HepG2 (cell line): ENCODE data around the gene DUSP8. TPM values are rescaled to one million over a fixed set of nuclear protein-coding genes. Genes with fewer than 3 reads are reported as not detected.

Experiments used
- ARNT ChIP-seq: fragments of 450-650 bp; IDR thresholded peaks from 2 replicates; pipeline ENCODE4 v1.6.1; 2017
- BORCS8-MEF2B ChIP-seq: sonication (generic); formaldehyde crosslinking; IDR thresholded peaks from 2 replicates; pipeline ENCODE4 v1.8.0; 2022; ENCODE audit warnings: mild to moderate bottlenecking, missing genetic modification reagents
- CCDC6 ChIP-seq: sonication (generic); formaldehyde crosslinking; IDR thresholded peaks from 2 replicates; pipeline ENCODE4 v1.8.1; 2022; ENCODE audit warnings: mild to moderate bottlenecking, missing genetic modification reagents, moderate library complexity
- DZIP1 ChIP-seq: sonication (generic); formaldehyde crosslinking; IDR thresholded peaks from 2 replicates; pipeline ENCODE4 v1.5.0; 2020; ENCODE audit warnings: mild to moderate bottlenecking, missing genetic modification reagents
- FOXP1 ChIP-seq, 2 experiments: fragments of 450-650 bp in 1 of 2; IDR thresholded peaks; 2 replicates each; pipeline ENCODE4 v1.6.1; 2017 to 2018; ENCODE audit warnings: antibody characterized with exemption in 1 of 2
- HHEX ChIP-seq: IDR thresholded peaks from 2 replicates; pipeline ENCODE4 v1.6.1; 2016; ENCODE audit warnings: control low read depth
- HMGXB3 ChIP-seq: sonication (generic); formaldehyde crosslinking; IDR thresholded peaks from 2 replicates; pipeline ENCODE4 v1.4.0; 2020; ENCODE audit warnings: missing genetic modification reagents, borderline replicate concordance
- JUND ChIP-seq: sonication (generic); formaldehyde crosslinking; IDR thresholded peaks from 2 replicates; pipeline ENCODE4 v1.8.0; 2022; ENCODE audit warnings: mild to moderate bottlenecking, missing genetic modification reagents
- MIER3 ChIP-seq: IDR thresholded peaks from 2 replicates; pipeline ENCODE4 v1.6.1; 2016; ENCODE audit warnings: missing compliant biosample characterization, borderline replicate concordance
- NFAT5 ChIP-seq: sonication (generic); formaldehyde crosslinking; IDR thresholded peaks from 2 replicates; pipeline ENCODE4 v1.4.0; 2020; ENCODE audit warnings: missing genetic modification reagents
- RARA ChIP-seq: IDR thresholded peaks from 2 replicates; pipeline ENCODE4 v1.6.1; 2016; ENCODE audit warnings: missing genetic modification reagents, missing compliant biosample characterization
- ZBTB1 ChIP-seq: sonication (generic); formaldehyde crosslinking; IDR thresholded peaks from 2 replicates; pipeline ENCODE4 v1.4.0; 2020; ENCODE audit warnings: missing genetic modification reagents, borderline replicate concordance
- ZBTB7A ChIP-seq: sonication (generic); formaldehyde crosslinking; IDR thresholded peaks from 2 replicates; pipeline ENCODE4 v1.8.0; 2022; ENCODE audit warnings: mild to moderate bottlenecking, missing genetic modification reagents
- ZNF253 ChIP-seq: sonication (generic); formaldehyde crosslinking; IDR thresholded peaks from 2 replicates; pipeline ENCODE4 v1.8.0; 2022; ENCODE audit warnings: mild to moderate bottlenecking, missing genetic modification reagents, borderline replicate concordance
- ZNF264 ChIP-seq: sonication (generic); formaldehyde crosslinking; IDR thresholded peaks from 2 replicates; pipeline ENCODE4 v1.4.0; 2020; ENCODE audit warnings: missing genetic modification reagents
- ZNF33B ChIP-seq: sonication (generic); formaldehyde crosslinking; IDR thresholded peaks from 2 replicates; pipeline ENCODE4 v1.5.1; 2020; ENCODE audit warnings: mild to moderate bottlenecking, missing genetic modification reagents
- ZNF644 ChIP-seq: IDR thresholded peaks from 2 replicates; pipeline ENCODE4 v1.6.1; 2016; ENCODE audit warnings: low read depth
- ZNF777 ChIP-seq: sonication (generic); formaldehyde crosslinking; IDR thresholded peaks from 2 replicates; pipeline ENCODE4 v1.4.0; 2020; ENCODE audit warnings: missing genetic modification reagents
- ZNF878 ChIP-seq: sonication (generic); formaldehyde crosslinking; IDR thresholded peaks from 2 replicates; pipeline ENCODE4 v1.8.1; 2023; ENCODE audit warnings: mild to moderate bottlenecking, missing genetic modification reagents, moderate library complexity
- polyA plus RNA-seq, 8 experiments: library from polyadenylated mRNA; depleted of rRNA in 3 of 8; stranded (reverse) in 7 of 8; unstranded in 1 of 8; fragments of >200 nt; fragmentation: Illumina TruSeq in 4 of 8; extraction: Trizol in 4 of 8; gene quantifications; 2 replicates each; pipeline versions ENCODE4 v1.2.1 to v1.2.3, GENCODE V29; 2011 to 2016; ENCODE audit warnings: low read depth in 4 of 8, missing spikeins in 1 of 8, mixed read lengths in 1 of 8; ENCODE audit not compliant: insufficient read depth in 1 of 8
- total RNA-seq, 5 experiments: library from RNA; depleted of rRNA; stranded (reverse); fragments of >200 nt; fragmentation: Illumina TruSeq; extraction: Trizol; gene quantifications; 2 replicates each; pipeline ENCODE4 v1.2.3, GENCODE V29; 2016; ENCODE audit warnings: low read depth in 1 of 5

DUSP8 gene
- total and polyA plus RNA-seq, 2 of the 13 experiments (the other 11 are each of a cell fraction or from before 2014, with no cell fraction given): 1.8 to 8.0 TPM

- TF ChIP-seq ZNF878 (no peak), MIER3 (CRISPR knock-in tag) (no peak), NFAT5 (CRISPR knock-in tag) (no peak), JUND (no peak), DZIP1 (CRISPR knock-in tag) (no peak), ZNF264 (CRISPR knock-in tag) (no peak), CCDC6 (CRISPR knock-in tag) (0 out of 2 replicates have a peak, but pooled peaks have one; percentile 38), BORCS8-MEF2B (CRISPR knock-in tag) (no peak), ZBTB1 (no peak), HHEX (CRISPR knock-in tag) (no peak), ARNT (no peak), HMGXB3 (CRISPR knock-in tag) (no peak), ZNF644 (CRISPR knock-in tag) (no peak), RARA (CRISPR knock-in tag) (no peak), ZNF253 (CRISPR knock-in tag) (no peak), ZBTB7A (CRISPR knock-in tag) (no peak), FOXP1 (IDR thresholded peaks at IDR 0.05) (no peak), FOXP1 (CRISPR knock-in tag; IDR thresholded peaks at IDR 0.05) (no peak), ZNF33B (CRISPR knock-in tag) (no peak), ZNF777 (CRISPR knock-in tag) (peak; percentile 66)
Measured at GRCh38 chr11:1574238-1574932, 2.3 kb upstream of the DUSP8 start (continued).
